ENCODE data around the gene NDUFA9.

DNA sequence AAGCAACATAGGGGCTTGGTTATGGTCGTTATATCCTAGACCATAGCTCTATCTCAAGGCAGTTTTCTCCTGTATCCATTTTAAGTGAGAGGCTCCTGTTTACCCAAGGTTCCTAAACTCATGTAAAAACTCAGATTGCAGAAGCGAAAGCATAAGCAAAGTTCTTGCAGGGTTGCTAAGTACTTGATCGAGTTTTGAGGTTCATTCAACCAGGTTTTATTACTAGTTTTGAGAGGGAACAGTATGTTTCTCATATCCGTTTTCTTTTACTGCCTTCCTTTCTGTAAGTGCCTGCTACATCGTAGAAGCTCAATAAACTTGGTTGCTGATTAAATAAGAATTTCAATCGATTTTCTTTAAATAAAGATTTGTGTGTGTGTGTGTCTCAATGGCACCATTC, 5.2 kb upstream of the NDUFA9 start:
- TF ChIP-seq GATA2 (IDR thresholded peaks at IDR 0.05; ENCODE audit: low read depth, low read length) (no peak), GATA3 (IDR thresholded peaks at IDR 0.05; ENCODE audit: low read depth, low read length) (no peak)

Measured in SH-SY5Y (cell line).